GM18499 (cell line): ENCODE results near the gene C1orf35.

Experiments
- ATAC-seq: cut with Tn5 transposase; IDR thresholded peaks from one replicate; pipeline ENCODE4 v1.9.1; 2021; ENCODE audit warnings: moderate number of reproducible peaks; ENCODE audit not compliant: insufficient read depth, unreplicated experiment

Gene C1orf35

GRCh38 chr1:228096416-228097332, 6.5 kb downstream of the C1orf35 start:
- ATAC-seq: no peak

- no peak for ATAC-seq
These were observed 7.2 kb downstream of the C1orf35 start for GRCh38 chr1:228095938-228096337.

- ATAC-seq: no peak
These were observed 8.0 kb downstream of the C1orf35 start for GRCh38 chr1:228095161-228095560.

- ATAC-seq: no peak
These were observed 8.6 kb downstream of the C1orf35 start for GRCh38 chr1:228094432-228095016.

GRCh38 chr1:228093050-228093906, 9.8 kb downstream of the C1orf35 start:
- ATAC-seq: no peak

GRCh38 chr1:228092342-228093049, 10.6 kb downstream of the C1orf35 start:
- no peak for ATAC-seq

GRCh38 chr1:228091084-228091483, 12.0 kb downstream of the C1orf35 start:
- ATAC-seq: no peak

- ATAC-seq: no peak
These were observed 12.5 kb downstream of the C1orf35 start for GRCh38 chr1:228090613-228091081.

GRCh38 chr1:228089519-228090380, 13.4 kb downstream of the C1orf35 start:
- ATAC-seq: no peak

GRCh38 chr1:228088586-228089498, 14.3 kb downstream of the C1orf35 start:
- ATAC-seq: no peak

- ATAC-seq: no peak
These were observed 15.3 kb downstream of the C1orf35 start for GRCh38 chr1:228087771-228088251.

- ATAC-seq: no peak
These were observed 17.7 kb downstream of the C1orf35 start for GRCh38 chr1:228085287-228085951.

GRCh38 chr1:228084797-228085196, 18.3 kb downstream of the C1orf35 start:
- no peak for ATAC-seq

GRCh38 chr1:228084325-228084724, 18.8 kb downstream of the C1orf35 start:
- ATAC-seq: no peak

GRCh38 chr1:228083871-228084278, 19.2 kb downstream of the C1orf35 start:
- no peak for ATAC-seq

GRCh38 chr1:228082918-228083870, 19.9 kb downstream of the C1orf35 start:
- ATAC-seq: no peak
